Loucy (cell line): ENCODE data around the gene FBRSL1.

Experiments used
- H2AFZ ChIP-seq: fragments of 200-600 bp; sonication (generic); 2 replicates; pipeline ENCODE4 v1.6.0; 2016; ENCODE audit warnings: antibody characterized with exemption, mild to moderate bottlenecking, low read length, moderate library complexity
- H3F3A ChIP-seq: fragments of 200-600 bp; 2 replicates; pipeline ENCODE4 v1.6.0; 2016; ENCODE audit warnings: antibody characterized with exemption, low read depth, mild to moderate bottlenecking
- H3K27me3 ChIP-seq: fragments of 200-600 bp; sonication (generic); 2 replicates; pipeline ENCODE4 v1.6.1; 2014; ENCODE audit warnings: low read length, mild to moderate bottlenecking; ENCODE audit not compliant: insufficient read depth, poor library complexity, severe bottlenecking
- H3K36me3 ChIP-seq: fragments of 200-600 bp; sonication (generic); 2 replicates; pipeline ENCODE4 v1.6.1; 2016; ENCODE audit warnings: low read length; ENCODE audit not compliant: insufficient read depth
- H3K4me1 ChIP-seq: fragments of 200-600 bp; sonication (generic); 2 replicates; pipeline ENCODE4 v1.5.1; 2014; ENCODE audit warnings: low read length, mild to moderate bottlenecking; ENCODE audit not compliant: insufficient read depth, poor library complexity, severe bottlenecking
- H3K4me2 ChIP-seq: fragments of 200-600 bp; sonication (generic); 2 replicates; pipeline ENCODE4 v1.6.0; 2014; ENCODE audit warnings: antibody characterized with exemption, low read length, low read depth, mild to moderate bottlenecking; ENCODE audit not compliant: poor library complexity, severe bottlenecking
- H3K4me3 ChIP-seq: fragments of 200-600 bp; sonication (generic); 2 replicates; pipeline ENCODE4 v1.5.1; 2014; ENCODE audit warnings: low read length, mild to moderate bottlenecking, mixed read lengths; ENCODE audit not compliant: poor library complexity, severe bottlenecking
- H3K79me2 ChIP-seq: fragments of 200-600 bp; sonication (generic); 2 replicates; pipeline ENCODE4 v1.6.1; 2014; ENCODE audit warnings: low read length; ENCODE audit not compliant: insufficient read depth
- H3K9ac ChIP-seq: fragments of 200-600 bp; sonication (generic); 2 replicates; pipeline ENCODE4 v1.6.0; 2014; ENCODE audit warnings: mild to moderate bottlenecking, low read depth, low read length, moderate library complexity; ENCODE audit not compliant: poor library complexity, severe bottlenecking
- H3K9me2 ChIP-seq: fragments of 200-600 bp; sonication (generic); replicated peaks from 2 replicates; pipeline ENCODE4 v1.6.1; 2016; ENCODE audit warnings: low read depth, low read length, mixed read lengths
- H3K9me3 ChIP-seq: fragments of 200-600 bp; sonication (generic); 2 replicates; pipeline ENCODE4 v1.6.1; 2014; ENCODE audit warnings: mild to moderate bottlenecking, antibody characterized with exemption, low read length, low read depth; ENCODE audit not compliant: insufficient read depth
- H4K20me1 ChIP-seq: fragments of 200-600 bp; sonication (generic); 2 replicates; pipeline ENCODE4 v1.6.0; 2014; ENCODE audit warnings: antibody characterized with exemption, low read length, mild to moderate bottlenecking; ENCODE audit not compliant: insufficient read depth, poor library complexity, severe bottlenecking
- EZH2phosphoT487 ChIP-seq: fragments of 200-600 bp; IDR thresholded peaks from 2 replicates; pipeline ENCODE4 v1.6.1; 2018; ENCODE audit warnings: antibody characterized with exemption, mild to moderate bottlenecking, moderate library complexity, borderline replicate concordance
- TF ChIP-seq, protein P1 (sequence below): fragments of 200-600 bp; sonication (generic); conservative IDR thresholded peaks from 2 replicates; pipeline ENCODE4 v1.5.1; 2014; ENCODE audit warnings: mild to moderate bottlenecking, antibody characterized with exemption, low read length

The FBRSL1 gene

DNA sequence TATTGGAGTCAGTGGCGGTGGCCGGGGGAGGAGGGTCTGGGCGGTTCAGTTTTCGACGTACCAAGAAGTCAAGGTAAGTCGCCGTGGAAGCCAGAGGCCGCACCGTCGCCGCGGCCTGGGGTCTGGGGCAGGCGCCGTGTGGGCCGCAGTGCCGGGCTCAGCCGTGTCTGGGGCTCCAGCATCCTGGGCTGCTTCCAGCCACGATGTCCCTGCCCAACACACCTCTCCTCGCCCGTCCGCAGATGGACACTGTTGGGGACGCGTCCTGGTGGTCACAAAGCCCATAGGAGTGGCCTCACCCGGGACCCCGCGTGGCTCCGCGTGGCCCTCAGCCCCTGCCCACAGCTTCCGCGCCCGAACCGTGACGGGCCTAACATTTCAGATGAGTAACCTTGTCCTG lies 59.1 kb downstream of the FBRSL1 start:
- Histone ChIP-seq H3K4me1 (no peaks in the 10 kb centered on the region), H3K9me3 (no peaks in the 10 kb centered on the region), H3K4me3 (no peak overlapping the region), H4K20me1 (no peaks in the 10 kb centered on the region), H3K9ac (no peak overlapping the region), H3K9me2 (no peaks in the 10 kb centered on the region), H2AFZ (no peak overlapping the region), H3K4me2 (no peak overlapping the region), H3K27me3 (no peaks in the 10 kb centered on the region), H3F3A (no peaks in the 10 kb centered on the region), H3K36me3 (no peaks in the 10 kb centered on the region), H3K79me2 (no peaks in the 10 kb centered on the region)
- TF ChIP-seq, protein P1, sequence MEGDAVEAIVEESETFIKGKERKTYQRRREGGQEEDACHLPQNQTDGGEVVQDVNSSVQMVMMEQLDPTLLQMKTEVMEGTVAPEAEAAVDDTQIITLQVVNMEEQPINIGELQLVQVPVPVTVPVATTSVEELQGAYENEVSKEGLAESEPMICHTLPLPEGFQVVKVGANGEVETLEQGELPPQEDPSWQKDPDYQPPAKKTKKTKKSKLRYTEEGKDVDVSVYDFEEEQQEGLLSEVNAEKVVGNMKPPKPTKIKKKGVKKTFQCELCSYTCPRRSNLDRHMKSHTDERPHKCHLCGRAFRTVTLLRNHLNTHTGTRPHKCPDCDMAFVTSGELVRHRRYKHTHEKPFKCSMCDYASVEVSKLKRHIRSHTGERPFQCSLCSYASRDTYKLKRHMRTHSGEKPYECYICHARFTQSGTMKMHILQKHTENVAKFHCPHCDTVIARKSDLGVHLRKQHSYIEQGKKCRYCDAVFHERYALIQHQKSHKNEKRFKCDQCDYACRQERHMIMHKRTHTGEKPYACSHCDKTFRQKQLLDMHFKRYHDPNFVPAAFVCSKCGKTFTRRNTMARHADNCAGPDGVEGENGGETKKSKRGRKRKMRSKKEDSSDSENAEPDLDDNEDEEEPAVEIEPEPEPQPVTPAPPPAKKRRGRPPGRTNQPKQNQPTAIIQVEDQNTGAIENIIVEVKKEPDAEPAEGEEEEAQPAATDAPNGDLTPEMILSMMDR = no peak
- no peak for TF ChIP-seq EZH2phosphoT487

DNA sequence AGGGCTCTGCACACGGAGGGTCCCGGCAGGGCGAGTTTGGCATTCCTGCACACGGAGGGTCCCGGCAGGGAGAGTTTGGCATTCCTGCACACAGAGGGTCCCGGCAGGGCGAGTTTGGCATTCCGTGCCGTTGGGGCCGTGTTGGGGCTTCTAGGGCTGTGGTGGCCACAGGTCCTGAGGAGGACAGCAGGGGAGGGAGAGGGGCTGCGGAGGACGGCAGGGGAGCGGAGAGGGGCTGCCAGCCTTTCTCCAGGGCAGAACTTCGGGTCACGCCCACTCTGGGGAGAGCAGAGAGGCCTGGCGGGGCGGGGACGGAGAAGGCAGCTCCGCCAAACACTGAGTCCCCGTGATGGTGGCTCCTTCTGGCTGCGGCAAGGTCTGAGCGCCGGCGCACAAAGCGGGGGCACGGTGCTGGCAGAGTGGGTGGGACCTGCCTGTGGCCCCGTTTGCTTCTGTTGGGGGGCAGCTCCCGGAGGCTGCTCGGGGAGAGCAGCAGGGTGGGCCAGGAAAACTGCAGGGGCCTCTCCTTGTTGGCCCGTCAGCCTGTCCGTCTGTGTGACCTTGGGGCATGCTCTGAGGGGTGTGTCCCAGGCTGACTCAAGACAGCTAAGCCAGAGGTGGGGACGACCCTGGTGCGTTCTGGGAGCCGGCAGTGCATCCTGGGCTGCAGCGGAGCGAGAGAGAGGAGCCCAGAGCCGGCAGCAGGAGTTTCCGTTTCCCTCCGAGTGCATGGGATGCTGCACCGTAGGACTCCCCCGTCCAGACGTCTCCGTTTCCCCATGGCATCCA lies 60.3 kb downstream of the FBRSL1 start:
- H3K9me3 ChIP-seq = no peaks in the 10 kb centered on the region
- H3K27me3 ChIP-seq = no peaks in the 10 kb centered on the region
- H3K4me2 ChIP-seq = no peak overlapping the region
- no peaks in the 10 kb centered on the region for H3K79me2 ChIP-seq
- no peaks in the 10 kb centered on the region for H3K36me3 ChIP-seq
- no peak for TF ChIP-seq EZH2phosphoT487
- no peaks in the 10 kb centered on the region for H3F3A ChIP-seq
- H3K9me2 ChIP-seq = no peaks in the 10 kb centered on the region
- H3K9ac ChIP-seq = no peak overlapping the region
- no peak overlapping the region for H2AFZ ChIP-seq
- H3K4me1 ChIP-seq = no peaks in the 10 kb centered on the region
- H3K4me3 ChIP-seq = no peak overlapping the region
- H4K20me1 ChIP-seq = no peaks in the 10 kb centered on the region

DNA sequence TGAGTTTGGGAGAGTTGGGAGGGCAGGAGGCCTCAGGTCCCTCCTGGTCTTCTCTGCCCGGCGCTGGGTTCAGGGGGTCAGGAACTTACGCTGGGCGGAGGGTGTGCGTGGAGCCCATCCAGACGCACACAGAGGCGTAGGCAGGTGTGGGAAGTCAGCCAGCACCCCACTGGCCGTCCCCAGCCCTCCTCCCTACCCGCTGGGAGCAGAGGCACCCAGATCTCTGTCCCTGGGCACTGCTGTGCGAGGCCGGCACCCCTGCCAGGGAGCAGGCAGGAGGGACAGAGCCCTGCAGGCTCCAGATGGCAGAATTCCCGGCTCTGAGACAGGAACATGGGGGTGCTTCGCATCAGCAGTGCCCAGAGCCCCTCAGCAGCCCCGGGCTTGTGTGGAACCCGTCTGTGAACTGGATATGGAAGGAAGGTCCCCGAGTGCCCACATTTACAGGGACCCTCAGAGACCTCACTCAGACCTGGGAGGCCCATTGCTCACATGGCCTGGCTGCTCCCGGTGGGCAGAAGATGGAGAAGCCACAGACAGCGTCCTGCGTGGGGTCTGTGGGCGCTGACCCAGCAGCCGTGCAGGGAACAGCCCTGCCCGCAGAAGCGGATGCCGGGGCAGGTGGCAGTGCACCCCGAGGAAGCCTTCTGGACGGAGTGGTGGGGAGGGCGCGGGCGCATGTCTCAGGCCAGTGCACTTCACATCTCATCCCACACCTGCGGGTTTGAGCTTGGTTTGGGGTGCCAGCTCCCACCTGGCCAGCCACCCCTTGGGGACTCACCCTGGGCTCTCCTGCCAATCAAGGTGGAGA lies 61.1 kb downstream of the FBRSL1 start:
- Histone ChIP-seq H3F3A (no peaks in the 10 kb centered on the region), H3K9ac (no peak overlapping the region), H3K4me3 (no peak overlapping the region)

More for the DNA sequence above, 61.1 kb downstream of the FBRSL1 start:
- no peaks in the 10 kb centered on the region for H3K79me2 ChIP-seq
- no peaks in the 10 kb centered on the region for H3K36me3 ChIP-seq
- H3K4me2 ChIP-seq = no peak overlapping the region
- no peaks in the 10 kb centered on the region for H3K9me3 ChIP-seq
- H2AFZ ChIP-seq = no peak overlapping the region
- TF ChIP-seq, protein P1 = no peak
- no peak for TF ChIP-seq EZH2phosphoT487
- no peaks in the 10 kb centered on the region for H3K9me2 ChIP-seq
- no peaks in the 10 kb centered on the region for H3K27me3 ChIP-seq
- no peaks in the 10 kb centered on the region for H4K20me1 ChIP-seq
- no peaks in the 10 kb centered on the region for H3K4me1 ChIP-seq
